NCI-H1105 (cell line): ENCODE data around the gene ZCCHC7.
"Not testable (repeated sequence)": the region's sequence is repeated elsewhere in the genome, so short reads cannot be mapped to it uniquely, and the experiment has no call there.

Experiments
- DNase-seq: peaks from one replicate; lab custom pipeline; 2025; lab: John Stamatoyannopoulos, UW

The ZCCHC7 gene

DNA sequence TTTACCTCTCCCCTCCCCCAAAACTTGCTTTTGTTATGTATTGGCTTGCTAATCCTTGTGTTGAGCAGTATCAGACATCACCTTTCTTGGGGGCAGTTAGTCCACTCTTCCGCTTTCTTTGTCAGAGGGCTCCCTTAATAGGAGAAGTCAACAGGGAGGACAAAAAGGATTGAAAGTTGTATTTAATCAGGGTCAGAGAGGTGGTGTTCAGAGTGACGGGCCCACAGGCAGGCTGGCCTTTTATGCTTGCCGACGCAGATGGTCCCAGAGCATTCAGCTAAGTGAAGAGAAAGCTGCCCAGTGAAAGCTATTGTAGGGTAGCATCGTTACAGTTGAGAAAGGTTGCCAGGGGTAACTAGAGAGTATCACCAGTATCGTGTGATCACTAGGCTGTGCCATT, 131.1 kb downstream of the ZCCHC7 start:
- DNase-seq, result no peak

DNA sequence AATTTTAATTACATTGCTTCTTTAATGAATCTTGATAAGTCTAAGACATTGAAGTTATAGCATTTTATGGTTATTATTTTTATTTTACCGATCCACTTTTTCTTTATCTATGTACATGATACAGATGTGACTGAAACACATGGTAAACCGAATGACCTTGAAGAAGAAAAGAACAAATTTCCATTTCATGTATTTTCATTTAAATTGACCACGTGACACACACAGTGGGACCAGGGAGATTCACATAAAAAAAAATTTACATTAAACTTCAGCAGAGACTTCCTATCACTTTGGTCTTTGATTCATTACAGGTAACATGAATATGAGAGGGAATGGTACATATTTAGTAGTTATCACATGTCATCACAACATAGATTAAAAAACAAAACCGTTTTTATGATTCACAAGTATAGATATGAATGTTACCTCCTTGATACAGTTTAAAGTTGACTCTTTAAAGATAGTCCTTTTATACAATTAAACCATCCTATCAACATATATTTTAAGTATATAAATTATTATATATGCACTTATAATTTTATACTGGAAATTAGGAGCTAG, 133.1 kb downstream of the ZCCHC7 start:
- no peak for DNase-seq

DNA sequence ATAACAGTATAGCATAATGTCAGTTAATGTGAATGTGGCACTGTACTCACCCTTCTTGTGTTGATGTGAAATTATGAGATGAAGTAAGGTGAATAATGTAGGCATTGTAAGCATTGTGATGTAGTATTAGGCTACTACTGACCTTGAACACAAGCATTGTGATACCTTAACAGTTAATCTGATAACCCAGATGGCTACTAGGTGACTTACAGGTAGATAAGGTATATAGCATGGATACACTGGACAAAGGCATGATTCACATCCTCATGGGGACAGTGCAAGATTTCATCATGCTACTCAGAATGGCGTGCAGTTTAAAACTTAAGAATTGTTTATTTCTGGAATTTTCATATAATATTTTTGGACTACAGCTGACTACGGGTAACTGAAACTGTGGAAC, 134.8 kb downstream of the ZCCHC7 start:
- DNase-seq, result no peak

DNA sequence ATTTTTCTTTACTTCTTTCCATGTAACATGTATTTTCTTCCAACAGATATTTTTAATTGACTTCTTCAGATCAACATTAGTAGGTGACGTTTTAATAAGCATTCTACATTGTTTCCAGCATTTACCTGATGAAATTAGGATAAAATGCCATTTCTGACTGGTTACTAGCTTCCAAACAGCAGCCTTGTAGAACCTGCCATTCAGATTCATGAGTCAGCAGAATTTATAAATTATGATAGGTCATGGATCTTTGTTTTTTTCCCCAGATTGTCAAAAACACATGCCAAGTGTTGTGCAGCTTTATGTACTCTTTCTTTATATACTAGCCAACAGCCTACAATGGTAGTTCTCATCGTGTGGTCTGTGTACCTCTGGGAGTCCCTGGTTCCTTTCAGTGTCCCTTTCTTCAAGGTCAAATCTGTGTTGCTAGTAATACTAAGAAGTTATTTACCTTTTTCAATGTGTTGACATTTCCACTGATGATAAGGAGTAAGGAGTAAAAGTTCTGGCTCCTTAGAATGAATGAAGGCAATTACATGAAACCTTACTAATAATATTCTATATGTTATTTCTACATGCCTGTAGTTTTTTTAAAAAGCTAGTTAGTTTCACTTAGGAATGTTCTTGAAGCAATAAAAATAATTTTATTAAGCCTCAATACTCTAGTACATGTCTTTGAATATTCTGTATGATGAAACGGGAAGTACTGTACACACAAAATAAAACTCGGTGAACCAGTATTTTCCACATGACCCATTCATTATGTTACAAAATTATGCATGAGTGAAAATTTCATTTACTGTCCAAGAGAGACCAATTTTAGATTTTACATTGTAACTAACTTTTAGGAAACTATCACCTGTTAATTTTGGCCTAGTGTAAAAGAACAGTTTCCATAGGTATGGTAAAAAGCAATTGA, 135.8 kb downstream of the ZCCHC7 start:
- DNase-seq, result no peak

DNA sequence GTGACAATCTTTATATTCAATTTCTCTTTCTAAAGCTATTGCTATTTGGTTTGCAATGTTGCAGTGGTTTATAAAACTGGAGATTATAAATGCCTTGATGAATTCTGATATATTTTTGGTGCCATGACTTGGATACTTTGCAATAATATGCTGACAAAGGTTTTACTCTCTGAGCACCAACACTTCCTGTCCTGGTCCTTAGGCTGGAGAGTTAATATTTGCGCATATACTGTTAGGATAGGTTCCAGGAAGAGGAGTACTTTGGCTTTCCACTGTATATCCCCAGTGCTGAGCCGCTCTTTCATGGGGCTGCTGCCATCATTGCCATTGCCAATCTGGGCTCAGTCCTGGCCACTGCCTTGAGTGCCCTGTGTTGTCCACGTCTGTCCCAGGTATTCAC, 139.6 kb downstream of the ZCCHC7 start:
- no peak for DNase-seq

DNA sequence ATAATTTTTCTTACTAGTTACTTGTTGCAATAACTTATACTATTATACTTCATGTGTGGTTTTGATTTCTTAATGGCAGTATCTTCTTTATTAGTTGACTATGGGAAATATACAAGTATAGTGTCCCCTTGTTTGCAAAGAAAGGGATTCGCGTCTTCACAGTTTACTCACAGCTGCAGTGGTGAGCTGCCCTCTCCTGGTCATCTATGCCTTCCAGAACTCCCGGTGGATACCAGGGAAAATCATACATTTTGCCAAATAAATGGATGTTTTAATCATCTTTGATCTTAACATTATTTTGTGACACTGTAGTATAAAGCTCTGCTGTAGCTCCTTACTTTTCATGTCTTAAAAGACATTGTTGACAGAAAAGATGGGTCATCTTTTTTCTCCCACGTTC, 142.0 kb downstream of the ZCCHC7 start:
- no peak for DNase-seq

DNA sequence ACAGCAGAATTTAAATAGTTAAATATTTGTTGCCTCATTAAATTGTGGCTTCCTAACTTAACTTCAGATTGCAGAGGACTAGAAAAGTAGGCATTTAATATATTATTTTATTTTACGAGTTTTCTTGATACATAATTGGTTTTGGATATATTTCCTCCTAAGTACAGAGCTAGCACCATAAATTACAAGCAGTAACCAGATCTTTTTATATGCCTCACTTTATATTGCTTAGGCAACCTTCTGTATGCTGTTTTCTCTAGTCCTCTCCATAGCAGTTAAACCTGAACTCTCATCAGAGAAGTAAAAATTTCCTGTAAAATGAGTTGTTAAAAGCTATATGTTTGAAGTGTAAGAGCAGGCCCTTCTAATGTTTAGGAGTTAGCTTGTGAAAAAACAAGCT, 144.2 kb downstream of the ZCCHC7 start:
- DNase-seq, result no peak

DNA sequence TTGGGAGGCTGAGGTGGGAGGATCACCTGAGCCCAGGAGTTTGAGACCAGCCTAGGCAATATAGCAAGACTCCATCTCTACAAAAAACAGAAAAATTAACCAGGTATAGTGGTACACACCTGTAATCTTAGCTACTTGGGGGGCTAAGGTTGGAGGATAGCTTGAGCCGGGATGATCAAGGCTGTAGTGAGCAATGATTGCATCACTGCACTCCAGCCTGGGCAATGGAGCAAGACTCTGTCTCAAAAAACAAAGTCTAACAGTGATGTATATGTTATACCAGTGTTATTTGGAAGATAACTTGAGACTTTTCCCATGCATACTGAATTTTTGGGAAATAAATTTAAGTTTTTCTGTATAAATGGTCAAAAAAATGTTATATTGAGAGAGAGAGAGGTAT, 146.3 kb downstream of the ZCCHC7 start:
- DNase-seq, result no peak

DNA sequence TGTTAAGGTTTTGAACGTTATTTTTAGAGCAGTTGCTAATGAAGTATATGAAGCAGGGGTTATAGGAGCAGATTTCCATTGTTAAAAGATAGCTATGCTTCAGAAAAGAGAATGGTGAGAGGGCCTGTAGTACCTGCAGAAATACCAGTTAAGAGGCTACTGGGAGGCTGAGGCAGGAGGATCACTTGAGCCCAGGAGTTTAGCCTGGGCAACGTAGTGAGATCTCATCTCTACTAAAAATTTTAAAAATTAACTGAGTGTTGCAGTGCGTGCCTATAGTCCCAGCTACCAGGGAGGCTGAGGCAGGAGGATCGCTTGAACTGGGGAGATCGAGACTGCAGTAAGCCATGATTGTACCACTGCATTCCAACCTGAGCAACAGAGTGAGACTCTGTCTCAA, 148.8 kb downstream of the ZCCHC7 start:
- DNase-seq, result no peak

DNA sequence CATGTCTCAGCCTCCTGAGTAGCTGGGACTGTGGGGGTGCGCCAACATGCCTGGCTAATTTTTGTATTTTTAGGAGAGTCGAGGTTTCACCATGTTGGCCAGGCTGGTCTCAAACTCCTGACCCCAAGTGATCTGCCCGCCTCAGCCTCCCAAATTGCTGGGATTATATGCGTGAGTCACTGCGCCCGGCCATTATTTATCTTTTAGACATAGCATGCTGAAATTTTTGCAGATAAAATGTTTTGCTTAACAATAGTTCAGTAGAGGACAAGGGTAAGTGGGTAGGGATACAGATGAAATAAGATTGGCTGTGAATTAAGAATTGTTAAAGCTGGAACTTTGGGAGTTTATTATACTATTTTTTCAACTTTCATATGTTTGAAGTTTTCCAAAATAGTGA, 151.3 kb downstream of the ZCCHC7 start:
- DNase-seq, result no peak

DNA sequence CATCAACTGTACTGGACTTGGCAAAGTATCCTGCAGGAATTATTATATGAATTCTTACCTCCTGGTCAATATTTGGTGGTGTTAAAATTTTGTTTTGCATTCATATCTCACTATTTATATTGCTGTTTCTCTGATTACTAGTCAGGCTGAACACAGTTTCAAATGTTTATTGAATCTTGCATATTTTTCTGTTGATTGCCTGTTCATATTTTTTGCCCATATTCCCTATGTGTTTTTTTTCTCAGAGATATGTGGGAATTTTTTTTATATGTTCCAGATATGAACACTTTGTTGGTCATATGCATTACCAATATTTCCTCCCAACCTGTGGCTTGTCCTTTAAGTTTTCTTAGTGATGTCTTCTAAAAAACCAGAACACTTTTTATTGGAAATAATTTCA, 153.2 kb downstream of the ZCCHC7 start:
- no peak for DNase-seq

DNA sequence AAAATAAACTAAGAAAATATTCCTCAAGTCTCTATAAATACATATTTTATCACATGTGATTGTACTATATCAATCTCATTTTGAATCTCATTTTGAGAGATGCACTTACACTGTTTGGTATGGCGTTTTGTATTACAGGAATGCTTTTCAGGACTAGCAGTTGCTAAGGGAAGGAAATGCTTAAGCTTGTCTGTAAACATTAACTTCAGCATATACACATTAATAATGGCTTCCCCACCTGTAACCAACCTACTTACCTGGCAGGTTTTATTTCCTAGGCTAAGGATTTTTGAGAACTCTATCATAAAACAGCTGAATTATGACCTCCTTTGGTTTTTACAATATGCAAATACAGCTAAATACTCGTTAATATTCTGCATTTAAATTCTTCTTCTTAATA, 161.2 kb downstream of the ZCCHC7 start:
- no peak for DNase-seq

DNA sequence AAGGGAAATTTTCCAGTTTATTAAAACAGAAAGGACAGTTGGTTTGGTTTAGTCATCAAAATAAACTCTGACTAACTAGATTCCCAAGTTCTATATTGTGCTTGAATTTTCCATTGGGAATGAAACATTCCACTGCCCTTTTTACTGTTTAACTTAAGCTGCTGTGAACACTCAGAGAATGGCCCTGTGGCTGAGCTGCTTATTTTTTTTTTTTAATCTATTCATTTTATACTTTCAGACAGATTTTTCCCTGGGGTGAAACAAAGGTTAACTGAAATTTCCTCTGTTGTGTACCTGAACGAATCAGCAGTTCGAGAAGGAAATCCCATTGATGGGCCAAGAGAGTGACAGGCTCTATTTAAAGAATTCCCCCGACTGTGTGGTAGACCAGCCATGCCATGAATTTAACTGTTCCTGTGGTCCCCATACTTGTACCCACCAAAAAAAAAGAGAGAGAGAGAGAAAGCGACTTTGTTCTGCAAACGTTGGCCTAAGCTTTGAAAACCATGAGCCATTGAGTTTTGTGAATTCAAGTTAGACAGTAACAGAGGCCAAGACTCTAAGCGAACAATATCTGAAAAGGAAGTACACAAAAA, 163.5 kb downstream of the ZCCHC7 start:
- DNase-seq, result no peak

DNA sequence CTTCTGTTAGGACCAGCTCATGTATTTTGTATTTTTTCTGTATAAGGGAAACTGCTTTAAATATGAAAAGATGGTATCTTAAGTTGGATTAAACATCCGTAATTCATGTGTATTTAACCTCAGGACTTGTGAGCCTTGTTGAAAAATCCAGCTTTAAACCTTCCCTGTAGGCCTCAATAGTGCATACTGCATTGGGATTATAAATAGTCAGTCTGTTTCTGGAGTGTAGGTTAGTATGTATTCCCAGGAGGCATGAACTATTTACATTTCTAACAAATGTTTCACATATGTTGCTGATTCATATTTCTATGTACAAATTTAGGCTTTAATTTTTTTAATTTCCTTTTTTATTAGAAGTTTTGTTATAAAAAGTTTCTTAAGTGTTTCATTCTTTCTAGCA, 164.3 kb downstream of the ZCCHC7 start:
- no peak for DNase-seq

DNA sequence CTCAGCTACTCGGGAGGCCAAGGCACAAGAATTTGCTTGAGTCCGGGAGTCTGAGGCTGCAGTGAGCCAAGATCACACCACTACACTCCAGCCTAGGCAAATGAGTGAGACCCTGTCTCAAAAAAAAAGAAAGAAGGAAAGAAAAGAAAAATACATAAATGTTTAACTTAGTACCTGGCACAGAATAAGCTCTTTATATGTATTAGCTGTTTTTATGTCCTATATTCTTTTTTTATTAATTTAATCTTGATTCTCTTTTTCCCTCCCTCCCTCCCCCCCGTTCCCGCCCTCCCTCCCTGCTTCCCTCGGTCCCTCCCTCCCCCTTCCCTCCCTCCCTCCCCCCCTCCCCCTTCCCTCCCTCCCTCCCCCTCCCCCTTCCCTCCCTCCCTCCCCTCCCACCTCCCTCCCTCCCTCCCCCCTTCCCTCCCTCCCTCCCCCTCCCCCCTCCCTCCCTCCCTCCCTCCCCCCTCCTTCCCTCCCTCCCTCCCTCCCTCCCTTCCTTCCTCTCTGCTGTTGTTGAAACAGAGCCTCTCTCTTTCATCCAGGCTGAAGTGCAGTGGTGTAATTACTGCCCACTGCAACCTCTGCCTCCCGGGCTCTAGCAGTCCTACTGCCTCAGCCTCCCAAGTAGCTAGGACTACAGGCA, 166.3 kb downstream of the ZCCHC7 start:
- DNase-seq, result no peak

DNA sequence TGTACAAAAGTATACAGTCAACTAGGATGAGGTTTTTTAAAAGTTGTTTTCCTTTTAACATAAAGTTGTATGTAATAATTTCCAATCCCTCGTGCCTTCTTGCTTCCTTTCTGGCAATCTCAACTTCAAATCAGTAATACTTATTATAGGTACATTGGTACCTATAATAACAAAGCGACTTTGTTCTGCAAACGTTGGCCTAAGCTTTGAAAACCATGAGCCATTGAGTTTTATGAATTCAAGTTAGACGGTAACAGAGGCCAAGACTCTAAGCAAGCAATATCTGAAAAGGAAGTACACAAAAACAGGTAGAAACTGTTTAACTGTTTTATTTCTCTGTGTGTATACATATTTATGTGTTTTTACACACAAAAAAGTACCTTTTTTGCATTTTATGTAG, 166.9 kb downstream of the ZCCHC7 start:
- DNase-seq, result no peak

DNA sequence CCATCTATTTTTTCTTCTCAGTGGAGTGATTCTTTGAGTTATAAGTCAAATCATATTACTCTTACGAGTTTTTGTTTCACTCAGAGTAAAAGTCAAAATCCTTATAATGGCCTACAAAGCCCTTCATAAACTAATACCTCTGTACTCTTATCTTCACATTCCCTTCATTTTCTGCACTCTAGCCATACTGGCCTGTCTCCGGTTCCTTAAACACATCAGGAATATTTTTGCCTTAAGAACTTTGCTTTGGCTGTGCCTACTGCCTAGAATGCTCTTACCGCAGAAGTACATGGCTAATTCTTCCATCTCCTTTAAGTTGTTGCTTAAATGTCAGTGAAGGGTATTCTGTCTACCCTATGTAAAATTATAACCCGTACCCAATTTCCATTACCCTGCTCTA, 169.3 kb downstream of the ZCCHC7 start:
- no peak for DNase-seq

DNA sequence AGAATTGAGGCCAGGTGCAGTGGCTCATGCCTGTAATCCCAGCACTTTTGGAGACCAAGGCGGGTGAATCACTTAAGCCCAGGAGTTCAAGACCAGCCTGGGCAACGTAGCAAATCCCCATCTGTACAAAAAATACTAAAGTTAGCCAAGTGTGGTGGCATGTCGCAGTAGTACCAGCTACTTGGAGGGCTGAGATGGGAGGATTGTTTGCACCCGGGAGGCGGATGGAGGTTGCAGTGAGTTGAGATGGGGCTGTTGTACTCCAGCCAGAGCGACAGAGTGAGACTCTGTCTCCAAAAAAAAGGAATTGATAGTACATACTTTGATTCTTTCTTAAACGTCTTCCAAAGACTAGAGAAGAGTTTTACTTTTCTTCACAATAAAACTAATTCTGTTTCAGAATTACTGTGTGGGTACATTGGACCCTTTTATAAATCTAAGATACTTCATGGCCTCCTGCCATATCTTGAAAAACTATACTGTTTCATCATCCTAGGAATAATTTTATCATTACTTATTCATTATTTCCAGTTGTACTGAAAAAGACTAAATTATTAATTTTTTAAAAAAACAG, 170.1 kb downstream of the ZCCHC7 start:
- DNase-seq, result no peak

DNA sequence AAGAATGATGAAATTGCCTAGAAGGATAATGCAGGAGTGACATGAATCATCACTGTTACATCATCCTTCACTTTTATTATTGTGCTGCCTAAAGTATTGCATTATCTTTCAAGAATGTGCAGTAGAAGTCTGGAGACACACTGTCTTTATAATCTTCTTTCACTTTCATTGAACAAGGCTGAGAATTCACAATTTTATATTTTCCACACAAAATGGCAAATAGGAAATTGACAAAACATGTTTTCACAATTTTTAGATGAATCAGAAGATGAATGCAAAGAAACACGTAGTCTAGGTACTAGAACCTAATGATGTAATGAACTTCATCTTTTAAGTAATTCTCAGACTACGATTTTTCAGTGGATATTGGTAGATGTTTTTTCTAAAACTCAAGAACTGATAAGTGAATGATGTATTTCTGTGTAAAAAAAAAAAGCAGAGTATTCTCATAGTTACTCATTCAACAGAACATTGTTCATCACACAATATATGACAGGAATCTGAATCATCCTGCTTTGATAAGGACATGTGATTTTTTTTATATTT, 170.6 kb downstream of the ZCCHC7 start:
- DNase-seq, result no peak

DNA sequence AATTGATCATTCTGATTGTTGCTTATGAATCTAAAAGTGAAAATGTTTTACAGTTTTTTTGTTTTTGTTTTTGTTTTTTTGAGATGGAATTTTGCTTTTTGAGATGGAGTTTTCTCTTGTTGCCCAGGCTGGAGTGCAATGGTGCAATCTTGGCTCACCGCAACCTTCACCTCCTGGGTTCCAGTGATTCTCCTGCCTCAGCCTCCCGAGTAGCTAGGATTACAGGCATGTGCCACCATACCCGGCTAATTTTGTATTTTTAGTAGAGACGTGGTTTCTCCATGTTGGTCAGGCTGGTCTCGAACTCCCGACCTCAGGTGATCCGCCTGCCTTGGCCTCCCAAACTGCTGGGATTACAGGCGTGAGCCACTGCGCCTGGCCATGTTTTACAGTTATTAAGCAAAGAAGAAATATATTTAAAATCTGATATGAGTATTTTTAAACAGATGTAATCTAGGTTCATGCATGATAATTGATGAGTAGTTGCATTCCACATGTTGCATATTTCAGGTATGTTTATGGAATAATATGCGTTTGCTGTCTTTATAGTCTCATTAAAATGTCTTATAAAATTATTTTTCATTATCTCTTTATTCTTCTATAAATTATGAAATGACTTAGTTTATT, 171.4 kb downstream of the ZCCHC7 start:
- DNase-seq, result not testable (repeated sequence)

DNA sequence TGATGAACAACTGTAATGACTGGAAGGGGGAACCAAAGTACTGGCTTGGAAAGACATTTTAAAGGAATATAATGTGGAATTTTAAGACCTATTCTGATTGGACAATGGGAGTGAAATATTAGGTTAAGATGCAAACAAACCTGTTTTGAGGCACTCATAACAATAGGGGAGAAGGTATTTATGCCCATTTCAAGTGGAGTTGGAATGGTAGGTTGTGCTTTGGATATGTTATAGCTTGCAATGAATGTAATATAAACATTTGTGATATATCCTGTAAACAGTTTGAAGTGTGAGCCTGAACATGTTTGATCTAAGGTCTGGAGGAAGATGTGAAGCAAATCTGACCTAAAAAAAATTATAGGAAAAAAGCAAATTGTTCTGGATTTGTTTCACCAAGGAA, 172.5 kb downstream of the ZCCHC7 start:
- DNase-seq, result no peak
